Measurements from ENCODE around the gene C2CD4C. TPM values are rescaled to one million over a fixed set of nuclear protein-coding genes. Genes with fewer than 3 reads are reported as not detected.

The C2CD4C gene
- total RNA-seq, 1 experiment from 2014 or later: 7.1 TPM

DNA sequence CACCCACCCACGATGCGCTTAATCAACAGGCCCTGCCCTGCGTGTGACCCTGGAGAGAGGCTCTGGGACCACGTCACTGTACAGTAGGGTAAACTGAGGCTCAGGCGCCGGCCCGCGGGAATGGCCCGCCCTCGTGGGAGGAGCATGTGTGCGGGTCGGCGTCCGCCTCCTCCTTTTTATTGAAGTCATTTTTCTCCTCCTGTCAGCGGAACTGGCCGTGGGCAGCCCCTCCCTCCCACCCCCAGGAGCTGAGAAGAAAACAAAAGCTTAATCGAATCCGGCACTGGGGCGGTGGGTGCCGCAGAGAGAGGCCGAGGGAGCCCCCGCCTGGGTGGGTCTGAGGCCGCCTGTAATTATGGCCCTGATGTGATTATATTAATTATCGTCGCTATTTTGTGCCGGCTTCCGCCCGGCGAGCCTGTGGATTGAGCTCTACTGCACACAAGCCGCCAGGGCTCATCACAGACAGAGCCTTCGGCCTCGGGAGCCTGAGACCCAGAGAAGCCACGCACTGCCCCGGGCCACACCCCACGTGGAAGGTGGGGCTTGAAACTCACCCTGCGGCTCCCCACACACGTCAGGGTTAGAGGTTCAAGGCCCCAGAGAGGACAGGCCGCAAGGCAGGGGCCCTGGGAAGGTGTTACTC, 7.0 kb downstream of the C2CD4C start:
- H3K27me3 ChIP-seq (ENCODE audit: insufficient read depth, low read length): no peaks in the 10 kb centered on the region
- no peaks in the 10 kb centered on the region for H4K20me1 ChIP-seq (ENCODE audit: insufficient read depth)
- ChIA-PET CTCF (no interaction called here), RAD21 (ENCODE audit: low non-redundant PET in 1 of 2, low total read pairs in 2 of 2, uncharacterized antibody in 2 of 2, unreplicated experiment in 2 of 2) (no interaction called here), POLR2A (no interaction called here)
- H3K4me1 ChIP-seq (ENCODE audit: control insufficient read depth in 1 of 2, insufficient read depth in 2 of 2, low read length in 2 of 2): no peaks in the 10 kb centered on the region
- no peaks in the 10 kb centered on the region for H3K36me3 ChIP-seq (ENCODE audit: control insufficient read depth in 1 of 2, insufficient read depth in 2 of 2, low read length in 2 of 2)
- TF ChIP-seq CBX3 (IDR thresholded peaks at IDR 0.05; ENCODE audit: low read depth) (no peak), ZFX (IDR thresholded peaks at IDR 0.05) (no peak), EZH2 (IDR thresholded peaks at IDR 0.05) (no peak), POLR2A (IDR thresholded peaks at IDR 0.05; ENCODE audit: borderline replicate concordance, extremely low read depth, insufficient read depth, insufficient read length) (no peak), POLR2AphosphoS5 (IDR thresholded peaks at IDR 0.05; ENCODE audit: low read depth, low read length) (no peak), TCF7L2 (IDR thresholded peaks at IDR 0.05; ENCODE audit: borderline replicate concordance, extremely low read depth, insufficient read depth, insufficient read length) (no peak), ELF1 (IDR thresholded peaks at IDR 0.05; ENCODE audit: borderline replicate concordance, low read depth) (no peak), SRF (IDR thresholded peaks at IDR 0.05; ENCODE audit: low read depth) (no peak), SIN3A (IDR thresholded peaks at IDR 0.05; ENCODE audit: low read depth) (no peak)
- TF ChIP-seq, protein P1, sequence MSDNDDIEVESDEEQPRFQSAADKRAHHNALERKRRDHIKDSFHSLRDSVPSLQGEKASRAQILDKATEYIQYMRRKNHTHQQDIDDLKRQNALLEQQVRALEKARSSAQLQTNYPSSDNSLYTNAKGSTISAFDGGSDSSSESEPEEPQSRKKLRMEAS (IDR thresholded peaks at IDR 0.05): no peak
- TF ChIP-seq, protein P2, sequence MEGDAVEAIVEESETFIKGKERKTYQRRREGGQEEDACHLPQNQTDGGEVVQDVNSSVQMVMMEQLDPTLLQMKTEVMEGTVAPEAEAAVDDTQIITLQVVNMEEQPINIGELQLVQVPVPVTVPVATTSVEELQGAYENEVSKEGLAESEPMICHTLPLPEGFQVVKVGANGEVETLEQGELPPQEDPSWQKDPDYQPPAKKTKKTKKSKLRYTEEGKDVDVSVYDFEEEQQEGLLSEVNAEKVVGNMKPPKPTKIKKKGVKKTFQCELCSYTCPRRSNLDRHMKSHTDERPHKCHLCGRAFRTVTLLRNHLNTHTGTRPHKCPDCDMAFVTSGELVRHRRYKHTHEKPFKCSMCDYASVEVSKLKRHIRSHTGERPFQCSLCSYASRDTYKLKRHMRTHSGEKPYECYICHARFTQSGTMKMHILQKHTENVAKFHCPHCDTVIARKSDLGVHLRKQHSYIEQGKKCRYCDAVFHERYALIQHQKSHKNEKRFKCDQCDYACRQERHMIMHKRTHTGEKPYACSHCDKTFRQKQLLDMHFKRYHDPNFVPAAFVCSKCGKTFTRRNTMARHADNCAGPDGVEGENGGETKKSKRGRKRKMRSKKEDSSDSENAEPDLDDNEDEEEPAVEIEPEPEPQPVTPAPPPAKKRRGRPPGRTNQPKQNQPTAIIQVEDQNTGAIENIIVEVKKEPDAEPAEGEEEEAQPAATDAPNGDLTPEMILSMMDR (IDR thresholded peaks at IDR 0.05 in 2 of 3, conservative IDR thresholded peaks at IDR 0.05 in 1 of 3; ENCODE audit: borderline replicate concordance in 1 of 3, insufficient read depth in 1 of 3, low read depth in 2 of 3, low read length in 2 of 3): no peak
- no peaks in the 10 kb centered on the region for H3K9me2 ChIP-seq (ENCODE audit: insufficient read depth)
- no peaks in the 10 kb centered on the region for H3K79me2 ChIP-seq (ENCODE audit: insufficient read depth, low read length)
- ATAC-seq (no peak), DNase-seq (ENCODE audit: low read depth, low spot score) (no peak)
- no TSS peak for BruUV-seq (replicated peaks)
- H3K27ac ChIP-seq (ENCODE audit: low read depth, low read length): no peak overlapping the region
- H2AFZ ChIP-seq (ENCODE audit: low read depth, low read length, poor library complexity, severe bottlenecking): no peak overlapping the region
- H3K9me3 ChIP-seq (ENCODE audit: control insufficient read depth in 1 of 2, insufficient read depth in 1 of 2, low read depth in 1 of 2, low read length in 2 of 2): no peaks in the 10 kb centered on the region
- no peak overlapping the region for H3K4me2 ChIP-seq (ENCODE audit: low read length)
- H3K9ac ChIP-seq (ENCODE audit: low read length): no peak overlapping the region
- intact Hi-C loops (cut with micrococcal nuclease): no loop called here
- no peak overlapping the region for H3K4me3 ChIP-seq (replicated peaks in 1 of 2; ENCODE audit: low read depth in 1 of 2, low read length in 2 of 2)

Data from HCT116 (cell line).